NCI-H82 treated with DMSO at 0.1 percent for 48 hours (cell line): ENCODE data around the gene FGG.
"Not testable (repeated sequence)": the region's sequence is repeated elsewhere in the genome, so short reads cannot be mapped to it uniquely, and the experiment has no call there.

Source experiments
- DNase-seq: peaks from one replicate; lab custom pipeline; 2025; ENCODE audit not compliant: unreplicated experiment; lab: John Stamatoyannopoulos, UW

Gene FGG

DNA sequence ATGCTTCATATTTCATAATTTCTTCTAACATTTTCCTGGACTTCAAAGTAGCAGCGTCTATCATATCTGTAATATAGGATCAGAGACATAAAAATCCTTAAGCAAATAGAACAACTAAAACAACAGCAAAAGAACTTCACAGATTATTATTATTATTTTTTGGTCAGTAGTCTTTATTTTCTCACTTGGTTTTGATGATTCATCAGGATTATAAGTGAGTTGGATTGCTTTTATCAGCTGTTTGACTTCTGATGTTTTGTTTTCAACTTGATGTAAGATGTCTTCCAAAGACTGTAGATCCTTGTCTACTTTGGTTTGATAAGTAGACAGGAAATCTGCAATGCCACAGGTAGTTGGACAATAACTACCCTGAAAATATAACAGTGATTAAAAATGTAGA lies 623 bp downstream of the FGG start:
- no peak for DNase-seq

DNA sequence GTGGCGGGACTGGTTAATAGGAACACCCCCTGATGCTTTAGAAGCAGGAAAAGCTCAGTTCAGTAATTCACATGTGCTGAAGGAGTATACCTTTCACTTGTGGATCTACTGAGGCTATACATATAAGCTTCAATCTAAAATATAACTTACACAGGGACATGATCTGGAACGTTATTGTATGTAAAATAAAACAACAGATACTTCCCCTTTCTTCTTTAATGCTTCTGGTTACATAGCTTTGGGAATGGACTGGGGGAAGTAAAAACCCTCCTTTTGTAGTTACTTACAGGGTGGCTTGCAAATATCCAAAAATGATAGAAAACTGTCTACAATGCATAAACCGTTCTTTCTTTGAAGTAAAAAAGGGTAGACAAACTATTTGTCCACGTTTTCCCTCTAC lies 1.9 kb downstream of the FGG start:
- no peak for DNase-seq

GRCh38 chr4:154609532-154609931 lies 2.9 kb downstream of the FGG start:
- DNase-seq, result no peak

DNA sequence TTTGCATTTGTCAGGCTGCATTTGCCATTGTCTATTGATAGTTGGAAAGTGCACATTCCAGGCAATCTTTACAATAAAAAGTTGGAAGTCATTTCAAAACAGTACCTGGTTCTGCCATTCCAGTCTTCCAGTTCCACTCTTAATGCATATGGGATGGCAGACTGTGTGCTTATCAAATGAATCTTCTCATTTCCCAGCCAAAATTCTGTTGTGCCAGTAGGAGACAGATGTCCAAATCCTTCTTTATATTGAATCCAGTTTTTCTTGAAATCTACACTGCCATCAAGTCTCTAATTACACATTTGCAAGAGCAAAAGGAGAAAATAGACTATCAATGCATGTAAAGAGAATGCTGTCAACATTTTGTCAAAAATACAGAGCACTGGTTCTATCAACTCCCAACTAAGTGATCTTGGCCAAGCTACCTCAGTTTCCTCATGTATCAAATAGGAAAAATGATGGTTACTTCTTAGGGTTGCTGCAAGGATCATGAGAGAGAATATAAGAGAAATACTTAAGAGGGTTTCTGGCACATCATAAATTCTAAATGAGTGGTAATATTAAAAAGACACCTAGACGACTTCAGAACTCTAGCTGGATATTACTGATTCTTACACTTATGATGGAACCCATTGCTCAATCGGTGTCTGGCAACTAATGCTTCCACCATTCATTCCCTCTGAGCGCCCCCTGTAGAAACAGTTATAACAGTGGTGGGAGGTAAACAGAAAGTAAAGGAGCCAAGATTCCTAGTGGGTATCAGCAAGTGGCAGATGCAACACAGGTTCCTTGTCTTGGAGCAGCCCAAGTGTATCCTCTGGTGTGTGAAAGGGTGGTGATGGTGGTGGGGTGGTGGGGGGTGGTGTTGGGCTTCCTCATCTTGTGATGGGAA lies 3.8 kb downstream of the FGG start:
- no peak for DNase-seq

GRCh38 chr4:154606728-154607723 lies 5.4 kb downstream of the FGG start:
- no peak for DNase-seq

DNA sequence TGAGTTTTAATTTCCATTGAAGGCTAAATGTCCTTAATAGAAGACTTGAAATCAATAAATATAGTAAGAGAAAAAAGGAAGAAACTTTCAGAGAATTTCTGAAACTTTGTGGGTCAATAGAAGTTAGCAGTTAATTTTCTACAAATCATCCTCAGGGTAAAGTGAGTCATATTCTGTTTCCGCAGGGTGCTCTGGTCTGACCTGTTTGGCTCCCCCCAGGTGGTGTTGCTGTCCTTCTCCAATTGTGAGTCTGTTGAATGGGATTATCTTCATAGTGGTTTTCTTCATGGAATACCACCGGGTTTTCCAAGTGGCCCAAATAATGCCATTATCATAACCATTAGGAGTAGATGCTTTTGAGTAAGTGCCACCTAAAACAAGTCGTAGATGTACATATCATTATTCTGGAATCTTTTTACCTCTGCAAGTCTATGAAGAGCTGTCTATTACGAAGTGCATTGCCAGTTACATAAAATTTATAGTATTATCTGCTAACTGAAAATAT lies 7.7 kb downstream of the FGG start:
- no peak for DNase-seq

- DNase-seq, result no peak
These were observed 9.2 kb downstream of the FGG start for GRCh38 chr4:154603033-154603943.

GRCh38 chr4:154602404-154603020 lies 9.9 kb downstream of the FGG start:
- no peak for DNase-seq

DNA sequence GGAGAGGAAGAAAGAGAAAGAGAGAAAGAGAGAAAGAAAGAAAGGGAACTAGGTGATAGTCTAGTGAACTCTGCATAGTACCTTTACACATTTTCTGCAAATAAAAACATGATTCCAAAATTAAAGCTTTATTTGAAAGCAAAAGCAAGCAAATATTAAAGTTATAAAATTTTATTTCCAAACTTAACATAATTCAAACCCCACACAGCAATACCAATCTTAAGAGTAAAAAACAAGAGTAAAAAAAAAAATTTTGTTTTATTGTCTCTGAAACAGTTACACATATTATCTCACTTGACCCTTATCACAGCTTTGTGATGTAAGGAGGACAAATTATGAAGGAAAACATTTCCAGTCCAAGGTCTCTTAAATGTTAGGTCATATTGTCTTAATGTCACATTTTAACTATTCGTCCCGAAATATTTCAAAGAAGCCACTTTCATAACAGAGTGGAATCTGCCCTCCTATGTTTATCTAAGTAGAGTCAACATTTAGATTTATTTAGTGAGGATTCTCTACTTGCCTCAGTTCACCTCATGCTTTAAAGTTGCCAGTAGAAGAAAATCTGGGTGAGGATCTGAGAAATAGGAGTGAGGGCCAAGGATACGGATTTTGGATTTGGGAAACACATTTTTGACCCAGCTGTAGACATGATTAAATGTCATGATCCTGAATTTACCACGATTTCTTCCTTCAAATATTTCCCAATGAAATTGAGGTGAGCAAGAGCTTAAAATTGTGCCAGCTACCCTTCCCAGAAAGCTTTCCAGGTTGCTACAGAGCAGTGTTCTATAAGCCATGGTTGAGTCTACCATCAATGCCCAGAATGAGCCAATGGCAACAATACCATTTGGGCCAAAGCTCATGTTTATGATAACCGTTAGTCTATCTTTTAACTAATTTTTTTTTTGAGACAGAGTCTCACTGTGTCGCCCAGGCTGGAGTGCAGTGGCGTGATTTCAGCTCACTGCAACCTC lies 14.4 kb downstream of the FGG start:
- no peak for DNase-seq

- not testable (repeated sequence) for DNase-seq
These were observed 15.2 kb downstream of the FGG start for GRCh38 chr4:154597281-154597680.

GRCh38 chr4:154595807-154596206 lies 16.6 kb downstream of the FGG start:
- no peak for DNase-seq

DNA sequence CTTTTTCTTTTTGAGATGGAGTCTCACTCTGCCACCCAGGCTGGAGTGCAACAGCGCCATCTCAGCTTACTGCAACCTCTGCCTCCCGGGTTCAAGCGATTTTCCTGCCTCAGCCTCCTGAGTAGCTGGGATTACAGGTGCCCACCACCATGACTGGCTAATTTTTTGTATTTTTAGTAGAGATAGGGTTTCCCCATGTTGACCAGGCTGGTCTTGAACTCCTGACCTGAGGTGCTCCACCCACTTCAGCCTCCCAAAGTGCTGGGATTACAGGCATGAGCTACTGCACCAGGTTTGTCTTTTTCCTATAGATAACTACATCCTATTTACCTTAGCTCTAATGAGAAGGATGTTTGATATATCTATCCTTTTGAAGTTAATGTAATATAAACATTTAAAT lies 18.1 kb downstream of the FGG start:
- DNase-seq, result not testable (repeated sequence)

DNA sequence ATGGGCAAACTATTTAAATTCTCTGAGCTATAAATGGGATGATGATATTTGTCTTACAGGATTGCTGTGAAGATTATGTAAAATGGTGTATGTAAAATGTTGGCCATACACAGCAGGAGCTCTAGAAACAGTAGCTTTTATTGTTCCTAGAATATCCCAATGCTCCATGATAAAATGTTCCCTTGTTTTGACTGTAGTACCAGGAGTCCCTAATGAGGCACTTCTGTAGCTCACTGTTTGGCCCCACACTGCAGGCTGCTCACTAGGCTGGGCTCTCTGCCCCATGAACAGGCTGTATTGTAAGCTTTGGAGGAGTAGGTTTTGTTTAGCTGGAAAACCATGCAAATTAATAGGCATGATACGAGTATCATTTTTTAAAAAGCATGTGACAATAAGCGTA lies 18.6 kb downstream of the FGG start:
- no peak for DNase-seq

GRCh38 chr4:154591890-154592289 lies 20.6 kb downstream of the FGG start:
- DNase-seq, result no peak

- no peak for DNase-seq
These were observed 22.0 kb downstream of the FGG start, which contains the start of gene FGA for GRCh38 chr4:154590329-154591006. TSS of gene FGA (minus strand) at chr4:154590742. CDS start at chr4:154590687, 55 bp downstream.

DNA sequence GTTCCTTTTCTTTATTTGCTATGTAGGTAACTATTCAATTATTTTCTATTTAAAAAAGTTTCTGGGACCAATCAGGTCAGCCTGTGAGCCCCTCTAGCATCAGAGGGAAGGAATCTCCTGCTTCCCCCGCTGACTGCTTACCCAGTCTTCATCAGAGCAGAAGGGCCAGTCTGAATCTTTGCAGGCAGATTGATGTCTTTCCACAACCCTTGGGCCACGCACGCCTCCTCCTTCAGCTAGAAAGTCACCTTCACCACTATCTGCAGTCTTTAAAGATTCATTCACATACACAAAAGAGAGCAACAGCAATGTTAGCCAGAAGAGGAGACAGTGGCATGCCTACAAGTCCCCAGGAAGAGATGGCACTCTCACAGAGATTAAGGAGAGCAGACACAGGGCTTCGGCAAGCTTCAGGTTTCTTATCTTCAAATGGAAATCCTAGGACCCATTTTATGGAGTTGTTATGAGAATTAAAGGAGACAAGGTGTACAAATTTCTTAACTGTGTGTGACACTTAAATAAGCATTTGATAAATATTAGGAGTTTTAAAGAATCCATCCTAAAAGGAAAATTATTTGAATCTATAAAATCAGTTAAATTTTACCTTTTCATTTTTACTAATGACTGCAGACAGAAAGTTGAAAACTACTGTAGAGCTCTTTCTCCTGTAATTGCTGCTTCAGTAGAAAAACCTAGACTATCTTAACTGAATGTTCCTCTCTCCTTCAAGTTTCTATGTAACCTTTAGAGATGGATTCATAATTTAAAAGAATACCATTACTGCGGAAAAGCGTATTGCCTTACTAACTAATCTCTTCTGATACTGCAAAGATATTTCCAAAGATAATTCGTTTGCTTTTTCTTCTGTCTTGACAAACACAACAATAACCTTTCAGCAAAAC lies 22.9 kb downstream of the FGG start:
- no peak for DNase-seq

DNA sequence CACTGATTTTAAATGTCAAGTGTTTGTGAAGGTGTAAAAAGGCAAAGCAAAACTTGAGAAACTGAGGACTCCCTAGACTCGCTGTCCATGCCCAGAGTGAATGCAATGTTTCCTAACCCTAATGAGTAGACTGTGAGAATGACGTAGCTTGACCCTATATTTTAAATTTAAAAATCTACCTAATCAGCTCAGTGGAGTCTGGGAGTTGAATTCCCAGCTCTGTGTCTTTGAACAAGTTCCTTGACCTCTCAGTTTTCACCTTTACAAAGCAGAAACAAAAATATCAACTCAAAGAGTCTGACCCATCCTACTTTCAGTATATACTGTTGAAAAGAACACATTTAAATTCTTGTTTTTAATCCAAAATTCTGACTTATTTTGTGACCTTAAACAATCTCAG lies 24.3 kb downstream of the FGG start:
- DNase-seq, result no peak
